ENCODE measurements around the gene PDE2A.

GRCh38 chr11:72712168-72712751 is 38.0 kb upstream of the PDE2A start:
- no peak for TF ChIP-seq POLR2A (IDR thresholded peaks at IDR 0.05; ENCODE audit: extremely low read depth, insufficient read length)
- TF ChIP-seq CTCF (IDR thresholded peaks at IDR 0.05; ENCODE audit: low read depth, low read length): no peak
- no peak for TF ChIP-seq MAX (IDR thresholded peaks at IDR 0.05; ENCODE audit: low read depth, low read length)
- no peak for TF ChIP-seq MYC (IDR thresholded peaks at IDR 0.05; ENCODE audit: low read depth, low read length)
